IPS DF 6.9 (cell line): ENCODE data around the gene POU4F3.
"Not testable (repeated sequence)": the region's sequence is repeated elsewhere in the genome, so short reads cannot be mapped to it uniquely, and the experiment has no call there.

Experiments used
- DNase-seq: peaks from one replicate; pipeline ENCODE4 v3.0.0-alpha.2; 2013; ENCODE audit warnings: low read depth, low spot score
- H3K27ac ChIP-seq: one replicate; pipeline ENCODE4 v1.5.1; 2013; ENCODE audit warnings: low read length, control low read depth
- H3K27me3 ChIP-seq: 2 replicates; pipeline ENCODE4 v1.6.1; 2013; ENCODE audit warnings: mild to moderate bottlenecking, low read length; ENCODE audit not compliant: control insufficient read depth, insufficient read depth
- H3K36me3 ChIP-seq: 2 replicates; pipeline ENCODE4 v1.6.1; 2013; ENCODE audit warnings: low read length; ENCODE audit not compliant: control insufficient read depth, insufficient read depth
- H3K4me1 ChIP-seq: 2 replicates; pipeline ENCODE4 v1.6.1; 2013; ENCODE audit warnings: low read length; ENCODE audit not compliant: control insufficient read depth, insufficient read depth
- H3K4me3 ChIP-seq: 2 replicates; pipeline ENCODE4 v1.5.1; 2013; ENCODE audit warnings: mild to moderate bottlenecking, low read length
- H3K9me3 ChIP-seq: 2 replicates; pipeline ENCODE4 v1.6.1; 2013; ENCODE audit warnings: low read length, inconsistent platforms; ENCODE audit not compliant: control insufficient read depth, insufficient read depth
- whole genome bisulfite sequencing: extraction: QIAGEN DNeasy Blood & Tissue Kit; methylation state at CpG from one replicate; pipeline ENCODE4 v1.1.7; 2013; ENCODE audit warnings: mixed read lengths, missing lambda C conversion rate; ENCODE audit not compliant: insufficient read length, insufficient coverage; 5-methylcytosine and 5-hydroxymethylcytosine counted together

Gene POU4F3

GRCh38 chr5:146338774-146339714 lies at the start of gene POU4F3:
Gene POU4F3, plus strand, starts transcription at chr5:146338839. Its CDS starts 274 bp downstream, at chr5:146339113.
- no peak for DNase-seq
- Histone ChIP-seq H3K4me1 (peaks cover 3% of the 10 kb centered on the region), H3K27ac (no peak within 1 kb of the TSS), H3K4me3 (peak within 1 kb of the TSS; percentile 37; the same call in 1 of the 2 replicates), H3K9me3 (no peaks in the 10 kb centered on the region), H3K27me3 (peaks cover 96% of the 10 kb centered on the region), H3K36me3 (no peaks in the 10 kb centered on the region)
- no CpG with 5 or more reads among the region's 70 CpGs for WGBS

GRCh38 chr5:146290318-146290717 lies 48.3 kb upstream of the POU4F3 start:
- no CpG with 5 or more reads among the region's 2 CpGs for WGBS
- Histone ChIP-seq H3K4me3 (no peak overlapping the region), H3K27me3 (no peaks in the 10 kb centered on the region), H3K27ac (no peak overlapping the region), H3K36me3 (no peaks in the 10 kb centered on the region), H3K9me3 (no peaks in the 10 kb centered on the region), H3K4me1 (no peaks in the 10 kb centered on the region)
- DNase-seq = no peak

- no CpG with 5 or more reads among the region's 5 CpGs for WGBS
- no peaks in the 10 kb centered on the region for H3K9me3 ChIP-seq
- H3K27me3 ChIP-seq = no peaks in the 10 kb centered on the region
- no peak overlapping the region for H3K4me3 ChIP-seq
- H3K27ac ChIP-seq = no peak overlapping the region
- H3K4me1 ChIP-seq = no peaks in the 10 kb centered on the region
- no peaks in the 10 kb centered on the region for H3K36me3 ChIP-seq
- peak; percentile 25 for DNase-seq
Observed at GRCh38 chr5:146291421-146292074, 47.1 kb upstream of the POU4F3 start.

GRCh38 chr5:146296245-146296644 lies 42.4 kb upstream of the POU4F3 start:
- Histone ChIP-seq H3K4me3 (no peak overlapping the region), H3K4me1 (no peaks in the 10 kb centered on the region), H3K27me3 (no peaks in the 10 kb centered on the region), H3K9me3 (no peaks in the 10 kb centered on the region), H3K36me3 (no peaks in the 10 kb centered on the region), H3K27ac (no peak overlapping the region)
- DNase-seq = no peak
- WGBS = no CpG with 5 or more reads among the region's 7 CpGs

GRCh38 chr5:146298920-146299319 lies 39.7 kb upstream of the POU4F3 start:
- WGBS = no CpG with 5 or more reads among the region's 3 CpGs
- H3K27me3 ChIP-seq, DNase-seq, H3K4me1 ChIP-seq, H3K36me3 ChIP-seq, H3K9me3 ChIP-seq, H3K4me3 ChIP-seq, H3K27ac ChIP-seq: not testable (repeated sequence)

GRCh38 chr5:146301626-146302025 lies 37.0 kb upstream of the POU4F3 start:
- Histone ChIP-seq H3K9me3 (no peaks in the 10 kb centered on the region), H3K4me3 (no peak overlapping the region), H3K4me1 (no peaks in the 10 kb centered on the region), H3K27ac (no peak overlapping the region), H3K27me3 (no peaks in the 10 kb centered on the region), H3K36me3 (no peaks in the 10 kb centered on the region)
- no peak for DNase-seq
- WGBS = no CpG with 5 or more reads among the region's 2 CpGs

GRCh38 chr5:146302406-146302805 lies 36.2 kb upstream of the POU4F3 start:
- H3K27ac ChIP-seq = no peak overlapping the region
- H3K36me3 ChIP-seq = no peaks in the 10 kb centered on the region
- no peaks in the 10 kb centered on the region for H3K4me1 ChIP-seq
- no CpG with 5 or more reads among the region's 1 CpG for WGBS
- no peak overlapping the region for H3K4me3 ChIP-seq
- DNase-seq = no peak
- H3K9me3 ChIP-seq = no peaks in the 10 kb centered on the region
- no peaks in the 10 kb centered on the region for H3K27me3 ChIP-seq

- Histone ChIP-seq H3K27me3 (no peaks in the 10 kb centered on the region), H3K27ac (no peak overlapping the region), H3K36me3 (no peaks in the 10 kb centered on the region), H3K4me3 (no peak overlapping the region), H3K4me1 (no peaks in the 10 kb centered on the region), H3K9me3 (no peaks in the 10 kb centered on the region)
- WGBS = no CpG with 5 or more reads among the region's 1 CpG
- no peak for DNase-seq
Observed at GRCh38 chr5:146306838-146307237, 31.8 kb upstream of the POU4F3 start.

- no peaks in the 10 kb centered on the region for H3K4me1 ChIP-seq
- H3K27me3 ChIP-seq = no peaks in the 10 kb centered on the region
- H3K9me3 ChIP-seq = no peaks in the 10 kb centered on the region
- no CpG with 5 or more reads among the region's 2 CpGs for WGBS
- DNase-seq = no peak
- H3K36me3 ChIP-seq = no peaks in the 10 kb centered on the region
- H3K4me3 ChIP-seq = no peak overlapping the region
- no peak overlapping the region for H3K27ac ChIP-seq
Observed at GRCh38 chr5:146307796-146308195, 30.8 kb upstream of the POU4F3 start.

- Histone ChIP-seq H3K9me3 (no peaks in the 10 kb centered on the region), H3K27me3 (no peaks in the 10 kb centered on the region), H3K36me3 (no peaks in the 10 kb centered on the region), H3K4me3 (no peak overlapping the region), H3K27ac (no peak overlapping the region), H3K4me1 (no peaks in the 10 kb centered on the region)
- DNase-seq = no peak
Observed at GRCh38 chr5:146310540-146310939, 28.1 kb upstream of the POU4F3 start.
